ENCODE measurements around the gene ELMOD1. TPM values are rescaled to one million over a fixed set of nuclear protein-coding genes. Genes with fewer than 3 reads are reported as not detected.
A peak's percentile ranks its signal among the peaks of the same experiment; 100 is the strongest.

ELMOD1 gene
- total RNA-seq, 1 donor from 2014 or later = not detected

- Mint-ChIP-seq H3K27ac (ENCODE audit: unreplicated experiment) (no peak overlapping the region), H3K9me3 (ENCODE audit: unreplicated experiment) (no peaks in the 10 kb centered on the region), H3K27me3 (ENCODE audit: unreplicated experiment) (peaks cover 91% of the 10 kb centered on the region), H3K4me3 (ENCODE audit: unreplicated experiment) (no peak overlapping the region), H3K4me1 (ENCODE audit: unreplicated experiment) (peaks cover 18% of the 10 kb centered on the region), H3K36me3 (ENCODE audit: unreplicated experiment) (no peaks in the 10 kb centered on the region)
- no peak for TF ChIP-seq CTCF (IDR thresholded peaks at IDR 0.05)
- no peak for DNase-seq (ENCODE audit: extremely low spot score, unreplicated experiment)
Measured at GRCh38 chr11:107593951-107594350, 3.0 kb downstream of the ELMOD1 start.

GRCh38 chr11:107594736-107595135 lies 3.8 kb downstream of the ELMOD1 start:
- H3K27ac Mint-ChIP-seq (ENCODE audit: unreplicated experiment) = no peak overlapping the region
- no peak overlapping the region for H3K4me3 Mint-ChIP-seq (ENCODE audit: unreplicated experiment)
- peaks cover 83% of the 10 kb centered on the region for H3K27me3 Mint-ChIP-seq (ENCODE audit: unreplicated experiment)
- no peaks in the 10 kb centered on the region for H3K36me3 Mint-ChIP-seq (ENCODE audit: unreplicated experiment)
- no peaks in the 10 kb centered on the region for H3K9me3 Mint-ChIP-seq (ENCODE audit: unreplicated experiment)
- peaks cover 17% of the 10 kb centered on the region for H3K4me1 Mint-ChIP-seq (ENCODE audit: unreplicated experiment)
- DNase-seq (ENCODE audit: extremely low spot score, unreplicated experiment) = no peak
- no peak for TF ChIP-seq CTCF (IDR thresholded peaks at IDR 0.05)

GRCh38 chr11:107598225-107599139 lies 7.5 kb downstream of the ELMOD1 start:
- no peak for DNase-seq (ENCODE audit: extremely low spot score, unreplicated experiment)
- H3K9me3 Mint-ChIP-seq (ENCODE audit: unreplicated experiment) = no peaks in the 10 kb centered on the region
- no peak overlapping the region for H3K27ac Mint-ChIP-seq (ENCODE audit: unreplicated experiment)
- H3K4me3 Mint-ChIP-seq (ENCODE audit: unreplicated experiment) = no peak overlapping the region
- peaks cover 72% of the 10 kb centered on the region for H3K27me3 Mint-ChIP-seq (ENCODE audit: unreplicated experiment)
- no peaks in the 10 kb centered on the region for H3K36me3 Mint-ChIP-seq (ENCODE audit: unreplicated experiment)
- no peaks in the 10 kb centered on the region for H3K4me1 Mint-ChIP-seq (ENCODE audit: unreplicated experiment)
- peak; percentile 35 for TF ChIP-seq CTCF (IDR thresholded peaks at IDR 0.05)

- Mint-ChIP-seq H3K4me3 (ENCODE audit: unreplicated experiment) (no peak overlapping the region), H3K36me3 (ENCODE audit: unreplicated experiment) (no peaks in the 10 kb centered on the region), H3K27ac (ENCODE audit: unreplicated experiment) (no peak overlapping the region), H3K4me1 (ENCODE audit: unreplicated experiment) (no peaks in the 10 kb centered on the region), H3K9me3 (ENCODE audit: unreplicated experiment) (no peaks in the 10 kb centered on the region), H3K27me3 (ENCODE audit: unreplicated experiment) (peaks cover 58% of the 10 kb centered on the region)
- no peak for TF ChIP-seq CTCF (IDR thresholded peaks at IDR 0.05)
- no peak for DNase-seq (ENCODE audit: extremely low spot score, unreplicated experiment)
Measured at GRCh38 chr11:107605061-107606006, 14.4 kb downstream of the ELMOD1 start.

Measured in osteocyte (in vitro differentiated cells).